Ovary (tissue), 9 donors: ENCODE measurements around the gene DDA1. TPM values are rescaled to one million over a fixed set of nuclear protein-coding genes. Genes with fewer than 3 reads are reported as not detected.
"Not testable (repeated sequence)": the region's sequence is repeated elsewhere in the genome, so short reads cannot be mapped to it uniquely, and the experiment has no call there.

ENCODE experiments used
- DNase-seq, 5 donors: peaks; one replicate each; pipeline ENCODE4 v3.0.0-alpha.2; 2019 to 2020
- H3K27ac ChIP-seq, 2 donors: fragments of 200-600 bp; one replicate each; pipeline versions ENCODE4 v1.5.1 to v1.8.0; 2019 to 2022
- H3K27me3 ChIP-seq: fragments of 200-600 bp; one replicate; pipeline ENCODE4 v1.8.0; 2022
- H3K36me3 ChIP-seq: fragments of 200-600 bp; sonication (generic); one replicate; pipeline ENCODE4 v1.5.1; 2019
- H3K4me1 ChIP-seq: one replicate; pipeline ENCODE4 v1.8.1; 2013; ENCODE audit warnings: mild to moderate bottlenecking, moderate library complexity; ENCODE audit not compliant: insufficient read depth
- H3K4me3 ChIP-seq: fragments of 200-600 bp; sonication (generic); one replicate; pipeline ENCODE4 v1.5.1; 2017
- H3K9me3 ChIP-seq, 2 donors: fragments of 200-600 bp in 1 of 2; sonication (generic) in 1 of 2; one replicate each; pipeline versions ENCODE4 v1.5.1 to v1.8.1; 2013 to 2019; ENCODE audit warnings: mild to moderate bottlenecking in 1 of 2, moderate library complexity in 1 of 2
- CTCF ChIP-seq, 3 donors: fragments of 450-650 bp in 2 of 3; fragments of 200-600 bp in 1 of 3; IDR thresholded peaks; one replicate each; pipeline versions ENCODE4 v1.5.1 to v1.8.0; 2016 to 2022; ENCODE audit warnings: antibody characterized with exemption in 3 of 3, mild to moderate bottlenecking in 1 of 3
- EP300 ChIP-seq: sonication (generic); formaldehyde crosslinking; IDR thresholded peaks from one replicate; pipeline ENCODE4 v1.6.1; 2017; ENCODE audit warnings: antibody characterized with exemption
- POLR2A ChIP-seq: fragments of 450-650 bp; IDR thresholded peaks from one replicate; pipeline ENCODE4 v1.6.1; 2017; ENCODE audit warnings: antibody characterized with exemption, mild to moderate bottlenecking, moderate library complexity
- WGBS, 3 donors: extraction: QIAGEN DNeasy Blood & Tissue Kit in 1 of 3; methylation state at CpG; one replicate each; pipeline versions ENCODE4 v1.1.5 to v1.1.7; 2013 to 2017; 5-methylcytosine and 5-hydroxymethylcytosine counted together
- intact Hi-C, 4 donors: fragments of 100-400 bp; cut with DNase I; formaldehyde crosslinking; loops; one replicate each; pipeline versions ENCODE4 v1.11.0 to v1.15.1; 2022 to 2023
- polyA plus RNA-seq, 2 donors: library from polyadenylated mRNA; stranded (reverse); fragments of 200-250 nt in 1 of 2; fragments of 350-450 nt in 1 of 2; fragmentation: Illumina TruSeq in 1 of 2; extraction: RNeasy Lipid Tissue Mini Kit (QIAGEN cat#74804) in 1 of 2; gene quantifications; one replicate each; pipeline ENCODE4 v1.2.3, GENCODE V29; 2013 to 2014
- total RNA-seq, 7 donors: library from RNA; depleted of rRNA in 2 of 7; stranded (reverse); fragments of >200 nt in 2 of 7; fragmentation: NEBNext Ultra II Directional in 3 of 7; extraction: Animal tissue kit (Norgen Biotek cat#: 25700) in 3 of 7; gene quantifications; one replicate each; pipeline versions ENCODE4 v1.1.0 to v1.2.4, GENCODE V29; 2016 to 2023
- donor health status: DM: no; HTN: no; CAD: no; lungs with moderate emphysema.
- donor health status: DM: no; HTN: no; CAD: no.
- donor health status: Bipolar disorder and iron deficiency.
- donor health status: DM: yes; HTN: yes; CAD: no.
- donor health status: DM: no; HTN: no; CAD: no.
- donor health status: DM: yes; HTN: yes; CAD: no.

DDA1 gene
- total and polyA plus RNA-seq, 9 donors: 6.3 to 32.6 (median 20.2) TPM

- peak; percentile 91 to 97 (median 93) for DNase-seq
- TF ChIP-seq CTCF (IDR thresholded peaks at IDR 0.05) (no peak), EP300 (no peak), POLR2A (no peak)
- Histone ChIP-seq H3K9me3 (no peaks in the 10 kb centered on the region), H3K27me3 (no peaks in the 10 kb centered on the region), H3K36me3 (no peaks in the 10 kb centered on the region), H3K4me3 (peak within 1 kb of the TSS; percentile 57), H3K27ac (peak within 1 kb of the TSS in 1 of 2 donors; percentile 48), H3K4me1 (peaks cover 4% of the 10 kb centered on the region)
- 0 to 1% (median 0%) methylated on average over 27 of the region's 27 CpGs for WGBS, 3 donors
- intact Hi-C loops: loop anchor here in 1 of 4 donors (5.0 kb wide), 1 partner anchor 55 kb away; no protein-coding TSS in a partner anchor
These were observed 42.2 kb upstream of the DDA1 start, which contains the start of gene BABAM1 for GRCh38 chr19:17266975-17267788. Gene BABAM1, plus strand, starts transcription at chr19:17267443. Its CDS starts 1,364 bp downstream, at chr19:17268807.

GRCh38 chr19:17268754-17269153 is 40.6 kb upstream of the DDA1 start:
- no peak overlapping the region for H3K4me3 ChIP-seq
- H3K27me3 ChIP-seq: no peaks in the 10 kb centered on the region
- no peak overlapping the region for H3K27ac ChIP-seq
- peaks cover 4% of the 10 kb centered on the region for H3K4me1 ChIP-seq
- no peak for DNase-seq
- intact Hi-C loops: loop anchor here in 1 of 4 donors (5.0 kb wide), 1 partner anchor 56 kb away; no protein-coding TSS in a partner anchor
- TF ChIP-seq POLR2A (no peak), CTCF (IDR thresholded peaks at IDR 0.05) (no peak), EP300 (no peak)
- WGBS, 3 donors: 80 to 92% (median 90%) methylated on average over 13 of the region's 13 CpGs
- no peaks in the 10 kb centered on the region for H3K36me3 ChIP-seq
- no peaks in the 10 kb centered on the region for H3K9me3 ChIP-seq

GRCh38 chr19:17274892-17275291 is 34.5 kb upstream of the DDA1 start:
- H3K4me1 ChIP-seq, H3K27ac ChIP-seq, H3K36me3 ChIP-seq, H3K4me3 ChIP-seq, H3K9me3 ChIP-seq, DNase-seq, H3K27me3 ChIP-seq: not testable (repeated sequence)
- 98 to 99% (median 98%) methylated on average over 3 of the region's 3 CpGs for WGBS, 3 donors
- intact Hi-C loops: loop anchor here in 1 of 4 donors (10.0 kb wide), 2 partner anchors 70 to 450 kb away; partner anchors contain the start of gene SIN3B

- Histone ChIP-seq H3K4me3 (no peak overlapping the region), H3K27ac (no peak overlapping the region), H3K36me3 (no peaks in the 10 kb centered on the region), H3K9me3 (no peaks in the 10 kb centered on the region), H3K27me3 (no peaks in the 10 kb centered on the region), H3K4me1 (no peaks in the 10 kb centered on the region)
- TF ChIP-seq CTCF (IDR thresholded peaks at IDR 0.05): no peak
- TF ChIP-seq POLR2A: no peak
- TF ChIP-seq EP300: no peak
- intact Hi-C loops: loop anchor here in 1 of 4 donors (10.0 kb wide), 2 partner anchors 71 to 451 kb away; partner anchors contain the start of gene SIN3B
- 86 to 90% (median 87%) methylated on average over 19 of the region's 19 CpGs for WGBS, 3 donors
- no peak for DNase-seq
These were observed 33.8 kb upstream of the DDA1 start for GRCh38 chr19:17275441-17276175.
